K562 (cell line): ENCODE measurements around the gene CHCHD6. TPM values are rescaled to one million over a fixed set of nuclear protein-coding genes. Genes with fewer than 3 reads are reported as not detected.

Source experiments
- ATAC-seq: fragments of 200-7000 bp; cut with Tn5 transposase; 3 replicates; pipeline ENCODE4 v1.9.1; 2020; ENCODE audit warnings: moderate library complexity
- BruUV-seq: library from RNA; stranded (reverse); fragments of 400-500 nt; replicated peaks from 2 replicates; lab custom pipeline; 2021; lab: Mats Ljungman, UMichigan
- CTCF ChIA-PET: fragments of 300-600 bp; formaldehyde crosslinking; extraction: SDS; loops from one replicate; lab custom pipeline; 2021; ENCODE audit warnings: low intra/inter-chr PET ratio; lab: Yijun Ruan, JAX
- POLR2A ChIA-PET: fragments of 300-600, 350-650 bp; sonication (Branson Sonifier 250); formaldehyde crosslinking; extraction: SDS; loops from one replicate; lab custom pipeline; 2021; ENCODE audit warnings: antibody characterized with exemption, inconsistent platforms; lab: Yijun Ruan, JAX
- DNase-seq, 4 experiments: peaks; one replicate each; pipeline versions ENCODE4 v3.0.0 to v3.0.0-alpha.2; 2011 to 2018; ENCODE audit warnings: low spot score in 3 of 4, mixed read lengths in 3 of 4; ENCODE audit errors: extremely low read depth in 1 of 4
- FAIRE-seq: peaks from 2 replicates; lab custom pipeline; 2011; peaks lifted over from hg19 to GRCh38; lab: Jason Lieb, UNC
- H2AFZ ChIP-seq: 2 replicates; pipeline ENCODE4 v1.6.0; 2011; ENCODE audit warnings: low read depth, low read length, control low read depth, inconsistent platforms
- H3K27ac ChIP-seq: fragments of 200-600 bp; 3 replicates; pipeline ENCODE4 v1.8.0; 2011; ENCODE audit warnings: low read depth, mild to moderate bottlenecking, control low read depth, inconsistent platforms, low read length, moderate library complexity, mixed read lengths; ENCODE audit errors: extremely low read depth
- H3K27me3 ChIP-seq, 2 experiments: fragments of 300-600 bp in 1 of 2; 2 replicates in 1 of 2; 3 replicates in 1 of 2; pipeline versions ENCODE4 v1.6.0 to v1.8.0; 2011; ENCODE audit warnings: inconsistent platforms in 2 of 2, low read length in 2 of 2, mild to moderate bottlenecking in 1 of 2, mixed read lengths in 1 of 2, moderate library complexity in 1 of 2; ENCODE audit not compliant: control insufficient read depth in 2 of 2, insufficient read depth in 2 of 2
- H3K36me3 ChIP-seq: fragments of 300-600 bp; 3 replicates; pipeline ENCODE4 v1.8.0; 2011; ENCODE audit warnings: mild to moderate bottlenecking, low read length, inconsistent platforms; ENCODE audit not compliant: control insufficient read depth, insufficient read depth
- H3K4me1 ChIP-seq, 2 experiments: fragments of 200-600 bp in 1 of 2; replicated peaks in 1 of 2; 2 replicates in 1 of 2; 3 replicates in 1 of 2; pipeline versions ENCODE4 v1.5.1 to v1.8.0; 2011; ENCODE audit warnings: inconsistent platforms in 2 of 2, low read length in 2 of 2, mild to moderate bottlenecking in 1 of 2, mixed read lengths in 1 of 2, moderate library complexity in 1 of 2; ENCODE audit not compliant: control insufficient read depth in 2 of 2, insufficient read depth in 2 of 2
- H3K4me2 ChIP-seq: 2 replicates; pipeline ENCODE4 v1.6.1; 2011; ENCODE audit warnings: low read length, control low read depth, inconsistent platforms, mixed read lengths; ENCODE audit not compliant: insufficient read depth
- H3K4me3 ChIP-seq: fragments of 200-600 bp; sonication (generic), shearing (Covaris generic); 2 replicates; pipeline ENCODE4 v1.5.1; 2016; ENCODE audit warnings: control low read depth, inconsistent platforms
- H3K79me2 ChIP-seq: fragments of 200-600 bp; 3 replicates; pipeline ENCODE4 v1.8.0; 2011; ENCODE audit warnings: low read length, inconsistent platforms; ENCODE audit not compliant: control insufficient read depth, insufficient read depth
- H3K9ac ChIP-seq, 2 experiments: 2 replicates each; pipeline versions ENCODE4 v1.6.0 to v1.6.1; 2011; ENCODE audit warnings: low read depth in 2 of 2, low read length in 2 of 2, control low read depth in 1 of 2, inconsistent platforms in 1 of 2, mild to moderate bottlenecking in 1 of 2, mixed read lengths in 1 of 2; ENCODE audit not compliant: insufficient read depth in 1 of 2
- H3K9me1 ChIP-seq: one replicate; pipeline ENCODE4 v1.6.0; 2011; ENCODE audit warnings: inconsistent platforms, mild to moderate bottlenecking, low read length, moderate library complexity; ENCODE audit not compliant: control insufficient read depth, insufficient read depth
- H3K9me3 ChIP-seq: replicated peaks from 2 replicates; pipeline ENCODE4 v1.5.1; 2011; ENCODE audit warnings: low read depth, low read length, inconsistent platforms; ENCODE audit not compliant: control insufficient read depth, insufficient read depth
- H4K20me1 ChIP-seq: replicated peaks from 2 replicates; pipeline ENCODE4 v1.6.1; 2011; ENCODE audit warnings: low read length, inconsistent platforms, mixed read lengths; ENCODE audit not compliant: control insufficient read depth, insufficient read depth
- CBX1 ChIP-seq: sonication (generic); IDR thresholded peaks from 2 replicates; pipeline ENCODE4 v1.6.1; 2016; ENCODE audit warnings: antibody characterized with exemption, low read depth, mild to moderate bottlenecking
- CBX8 ChIP-seq: fragments of 200-600 bp; sonication (generic); IDR thresholded peaks from 2 replicates; pipeline ENCODE4 v1.6.1; 2012; ENCODE audit warnings: borderline replicate concordance, mixed run types, low read depth, mild to moderate bottlenecking, moderate library complexity, mixed read lengths, low read length, control low read depth, inconsistent platforms; ENCODE audit not compliant: poor library complexity, severe bottlenecking; ENCODE audit errors: extremely low read depth
- CC2D1A ChIP-seq: fragments of 450-650 bp; IDR thresholded peaks from 2 replicates; pipeline ENCODE4 v1.6.1; 2017; ENCODE audit warnings: mild to moderate bottlenecking
- CEBPG ChIP-seq, 3 experiments: fragments of 200-800 bp in 1 of 3; sonication (Bioruptor generic) in 1 of 3; sonication (generic) in 1 of 3; formaldehyde crosslinking in 1 of 3; IDR thresholded peaks in 2 of 3; conservative IDR thresholded peaks in 1 of 3; 2 replicates each; pipeline versions ENCODE4 v1.6.1 to v1.8.0; 2016 to 2022; ENCODE audit warnings: missing compliant biosample characterization in 2 of 3, missing genetic modification characterization in 2 of 3, mild to moderate bottlenecking in 1 of 3, missing genetic modification reagents in 1 of 3
- CHD4 ChIP-seq: fragments of 200-600 bp; sonication (generic); IDR thresholded peaks from 3 replicates; pipeline ENCODE4 v1.6.1; 2012; ENCODE audit warnings: low read depth, mild to moderate bottlenecking, mixed read lengths, low read length, inconsistent platforms; ENCODE audit not compliant: insufficient read depth, insufficient replicate concordance, poor library complexity, severe bottlenecking
- CREBBP ChIP-seq: IDR thresholded peaks from one replicate; pipeline ENCODE4 v1.6.1; 2012; ENCODE audit warnings: low read depth, mild to moderate bottlenecking, control low read depth, inconsistent platforms, low read length
- MCM5 ChIP-seq: fragments of 450-650 bp; IDR thresholded peaks from 2 replicates; pipeline ENCODE4 v1.6.1; 2016; ENCODE audit warnings: low read depth
- NFXL1 ChIP-seq: fragments of 450-650 bp; formaldehyde crosslinking; IDR thresholded peaks from 2 replicates; pipeline ENCODE4 v1.4.0; 2021; ENCODE audit warnings: mild to moderate bottlenecking
- PRPF4 ChIP-seq: fragments of 200-400 bp; formaldehyde crosslinking; IDR thresholded peaks from one replicate; pipeline ENCODE4 v1.6.1; 2017; ENCODE audit warnings: low read length, low read depth, mild to moderate bottlenecking; ENCODE audit not compliant: insufficient read depth, poor library complexity, severe bottlenecking
- RNF2 ChIP-seq: sonication (generic); IDR thresholded peaks from 2 replicates; pipeline ENCODE4 v1.6.1; 2016
- SFPQ ChIP-seq: fragments of 200-400 bp; formaldehyde crosslinking; IDR thresholded peaks from 2 replicates; pipeline ENCODE4 v1.6.1; 2017; ENCODE audit warnings: mild to moderate bottlenecking, low read depth, low read length, moderate library complexity
- ZBTB9 ChIP-seq: fragments of 450-650 bp; formaldehyde crosslinking; IDR thresholded peaks from 2 replicates; pipeline ENCODE4 v1.4.0; 2020; ENCODE audit warnings: mild to moderate bottlenecking, moderate library complexity
- ZC3H4 ChIP-seq: sonication (generic); formaldehyde crosslinking; IDR thresholded peaks from 2 replicates; pipeline ENCODE4 v1.9.0; 2021; ENCODE audit warnings: missing genetic modification reagents, borderline replicate concordance
- ZNF311 ChIP-seq: fragments of 250-450 bp; sonication (Bioruptor Pico); IDR thresholded peaks from 2 replicates; pipeline ENCODE4 v1.4.0; 2020; ENCODE audit warnings: mild to moderate bottlenecking, moderate library complexity
- ZNF324 ChIP-seq: fragments of 250-450 bp; sonication (Bioruptor Pico); IDR thresholded peaks from 2 replicates; pipeline ENCODE4 v1.4.0; 2020; ENCODE audit warnings: mild to moderate bottlenecking
- ZNF551 ChIP-seq: fragments of 250-450 bp; sonication (Bioruptor Pico); IDR thresholded peaks from 2 replicates; pipeline ENCODE4 v1.5.0; 2021; ENCODE audit warnings: mild to moderate bottlenecking, moderate library complexity
- ZNF766 ChIP-seq: fragments of 200-800 bp; sonication (Bioruptor generic); conservative IDR thresholded peaks from 2 replicates; pipeline ENCODE4 v1.6.1; 2016; ENCODE audit warnings: missing genetic modification characterization, missing compliant biosample characterization
- ZNF778 ChIP-seq: fragments of 450-650 bp; formaldehyde crosslinking; IDR thresholded peaks from 2 replicates; pipeline ENCODE4 v1.4.0; 2020; ENCODE audit warnings: mild to moderate bottlenecking, moderate library complexity
- WGBS: fragments of 100-300 bp; shearing (Covaris generic); methylation state at CpG from one replicate; pipeline ENCODE4 v1.1.6; 2016; ENCODE audit warnings: low coverage, mixed read lengths; ENCODE audit not compliant: insufficient coverage; ENCODE audit errors: missing lambda C conversion rate; 5-methylcytosine and 5-hydroxymethylcytosine counted together
- in situ Hi-C: fragments of 300-500 bp; cut with MboI; formaldehyde crosslinking; loops from 4 replicates; pipeline ENCODE4 v1.15.0; 2018; ENCODE audit warnings: inconsistent platforms, mixed read lengths
- intact Hi-C: fragments of 100-400 bp; cut with micrococcal nuclease; formaldehyde crosslinking; loops from 2 replicates; pipeline ENCODE4 v1.14.2; 2022
- polyA plus RNA-seq, 8 experiments: library from polyadenylated mRNA; depleted of rRNA in 4 of 8; stranded (reverse) in 5 of 8; unstranded in 3 of 8; fragments of >200 nt; fragmentation: Nextera tagmentation in 2 of 8; fragmentation: Illumina TruSeq in 1 of 8; extraction: Ambion mirVana in 2 of 8; extraction: Trizol in 1 of 8; gene quantifications; 2 replicates each; pipeline versions ENCODE4 v1.2.1 to v1.2.3, GENCODE V29; 2011 to 2014; ENCODE audit warnings: inconsistent platforms in 1 of 8, missing spikeins in 1 of 8
- total RNA-seq, 7 experiments: library from RNA; depleted of rRNA in 6 of 7; stranded (reverse); fragments of >200 nt in 6 of 7; fragmentation: Illumina TruSeq in 2 of 7; extraction: Trizol in 2 of 7; gene quantifications; 2 replicates each; pipeline versions ENCODE4 v1.2.1 to v1.2.3, GENCODE V29; 2011 to 2021; ENCODE audit warnings: low replicate concordance in 1 of 7

CHCHD6 gene
- total and polyA plus RNA-seq, 9 of the 15 experiments (the other 6 are each of a cell fraction or from before 2014, with no cell fraction given): 4.6 to 18.6 (median 10.9) TPM

- no TSS peak for BruUV-seq
- 70% methylated on average over 7 of the region's 12 CpGs for WGBS
- no peak for FAIRE-seq
- no peaks in the 10 kb centered on the region for H4K20me1 ChIP-seq
- H3K36me3 ChIP-seq: no peaks in the 10 kb centered on the region
- no peak for DNase-seq
- no peaks in the 10 kb centered on the region for H3K79me2 ChIP-seq
- intact Hi-C loops (no loop called here), in situ Hi-C loops (no loop called here)
- H3K9me1 ChIP-seq: peaks cover 4% of the 10 kb centered on the region
- POLR2A ChIA-PET: interaction anchor here (0.6 to 1.6 kb wide), 3 partner anchors 10 to 19 kb away, joined by 3 read pairs; no protein-coding TSS in a partner anchor
- no peaks in the 10 kb centered on the region for H3K27me3 ChIP-seq
- no peak for ATAC-seq
- no peak overlapping the region for H3K27ac ChIP-seq
- H3K4me3 ChIP-seq: no peak overlapping the region
- H3K9ac ChIP-seq: peak overlapping the region in 1 of 2 experiments; percentile 31; a peak in 1 of 4 replicates
- CTCF ChIA-PET: no interaction called here
- H2AFZ ChIP-seq: no peak overlapping the region
- H3K9me3 ChIP-seq: no peaks in the 10 kb centered on the region
- no peak overlapping the region for H3K4me2 ChIP-seq
- peaks cover 5 to 10% of the 10 kb centered on the region in 2 experiments; a peak in 4 of 5 replicates for H3K4me1 ChIP-seq
- no peak for TF ChIP-seq CBX1
- no peak for TF ChIP-seq MCM5
- TF ChIP-seq PRPF4: no peak
- TF ChIP-seq CEBPG (CRISPR knock-in tag; IDR thresholded peaks at IDR 0.05): no peak
- TF ChIP-seq CEBPG (tag; conservative IDR thresholded peaks at IDR 0.05 in 1 of 2, IDR thresholded peaks at IDR 0.05 in 1 of 2): no peak
- TF ChIP-seq RNF2: no peak
- no peak for TF ChIP-seq ZBTB9 (CRISPR knock-in tag)
- no peak for TF ChIP-seq ZNF324 (CRISPR knock-in tag)
- no peak for TF ChIP-seq ZNF778
- no peak for TF ChIP-seq CHD4
- no peak for TF ChIP-seq NFXL1 (CRISPR knock-in tag)
- no peak for TF ChIP-seq ZC3H4 (CRISPR knock-in tag)
- TF ChIP-seq SFPQ: no peak
- no peak for TF ChIP-seq ZNF311 (CRISPR knock-in tag)
- no peak for TF ChIP-seq CREBBP
- TF ChIP-seq CC2D1A: no peak
- no peak for TF ChIP-seq ZNF551 (CRISPR knock-in tag)
- no peak for TF ChIP-seq ZNF766 (CRISPR knock-in tag)
- TF ChIP-seq CBX8: no peak
These were observed 240.3 kb downstream of the CHCHD6 start for GRCh38 chr3:126944089-126944965.
